ENCODE data around the gene TIMMDC1. TPM values are rescaled to one million over a fixed set of nuclear protein-coding genes. Genes with fewer than 3 reads are reported as not detected.
"Not testable (repeated sequence)": the region's sequence is repeated elsewhere in the genome, so short reads cannot be mapped to it uniquely, and the experiment has no call there.

The TIMMDC1 gene
- total RNA-seq, 2 experiments from 2014 or later = 66.4 to 67.4 TPM

DNA sequence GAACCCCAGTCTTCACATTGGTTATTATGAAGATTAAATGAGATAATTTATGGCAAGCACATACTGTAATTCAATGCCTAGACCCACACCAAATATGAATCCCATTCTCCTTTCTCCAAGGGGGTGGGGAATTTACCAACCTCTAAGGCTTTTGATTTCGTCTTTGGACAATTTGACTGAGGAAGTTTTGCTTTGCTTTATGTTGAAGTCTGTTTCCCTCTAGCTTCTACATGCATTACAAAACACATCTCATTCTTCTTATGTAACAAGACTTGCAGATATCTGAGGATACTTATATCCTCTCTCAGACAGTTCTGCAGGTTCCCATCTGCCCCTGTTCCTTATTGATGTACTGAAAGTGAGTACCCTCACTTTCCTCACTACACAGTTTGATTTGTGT is 48.9 kb downstream of the TIMMDC1 start:
- peaks cover 83% of the 10 kb centered on the region for H3K36me3 Mint-ChIP-seq (ENCODE audit: low read depth)
- POLR2A ChIA-PET = no interaction called here

GRCh38 chr3:119548341-119548740 is 50.0 kb downstream of the TIMMDC1 start:
- no peak for DNase-seq
- Mint-ChIP-seq H3K36me3 (ENCODE audit: low read depth) (peaks cover 80% of the 10 kb centered on the region), H3K4me1 (peaks cover 36% of the 10 kb centered on the region), H3K27ac (no peak overlapping the region), H3K4me3 (no peak overlapping the region), H3K9me3 (no peaks in the 10 kb centered on the region), H3K27me3 (no peaks in the 10 kb centered on the region)
- ChIA-PET POLR2A (no interaction called here), CTCF (no interaction called here)

More for the DNA sequence above, 48.9 kb downstream of the TIMMDC1 start:
- H3K27me3 Mint-ChIP-seq = no peaks in the 10 kb centered on the region
- no peak overlapping the region for H3K27ac Mint-ChIP-seq
- H3K9me3 Mint-ChIP-seq = no peaks in the 10 kb centered on the region
- H3K4me1 Mint-ChIP-seq = peaks cover 38% of the 10 kb centered on the region
- CTCF ChIA-PET = no interaction called here
- DNase-seq = no peak
- H3K4me3 Mint-ChIP-seq = no peak overlapping the region

DNA sequence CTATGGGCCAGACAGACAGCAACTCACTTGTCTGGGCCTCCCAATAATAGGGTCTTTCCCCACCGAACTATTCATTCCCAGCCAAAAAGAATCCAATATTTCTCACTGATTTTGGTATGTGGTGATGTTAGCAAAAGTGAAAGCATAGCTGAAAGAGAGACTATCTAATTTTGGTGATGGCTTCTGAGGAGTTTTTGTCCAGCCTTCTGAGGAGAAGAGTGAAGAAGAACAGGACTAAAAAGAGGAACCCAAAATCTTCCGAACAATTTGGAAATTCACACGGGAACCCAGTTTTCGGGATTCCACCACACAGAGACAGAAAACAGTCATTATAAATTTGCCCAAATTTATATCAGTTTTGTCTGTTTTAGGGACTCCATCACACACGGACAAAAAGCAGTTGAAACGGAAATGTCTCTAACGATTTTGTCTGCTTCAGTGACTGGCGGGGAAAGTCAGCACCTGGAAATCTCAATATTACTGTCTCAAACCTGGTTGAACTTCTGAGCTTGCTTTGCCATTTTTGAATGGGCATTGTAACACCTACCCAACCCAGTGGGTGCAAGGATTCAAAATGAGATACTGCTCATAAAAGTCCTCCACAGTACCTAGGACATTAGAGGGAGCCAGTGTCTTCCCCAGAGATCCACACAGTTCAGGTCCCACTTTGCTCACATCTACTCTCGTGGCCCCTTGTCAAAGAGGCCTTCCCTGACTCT is 52.0 kb downstream of the TIMMDC1 start:
- CTCF ChIA-PET = interaction anchor here (1.0 kb wide), 1 partner anchor 9 kb away, joined by 4 read pairs; no protein-coding TSS in a partner anchor
- no peak for DNase-seq
- H3K4me3 Mint-ChIP-seq = no peak overlapping the region
- no peak overlapping the region for H3K27ac Mint-ChIP-seq
- peaks cover 82% of the 10 kb centered on the region for H3K36me3 Mint-ChIP-seq (ENCODE audit: low read depth)
- no peaks in the 10 kb centered on the region for H3K27me3 Mint-ChIP-seq
- H3K9me3 Mint-ChIP-seq = no peaks in the 10 kb centered on the region
- POLR2A ChIA-PET = no interaction called here
- peaks cover 49% of the 10 kb centered on the region for H3K4me1 Mint-ChIP-seq

DNA sequence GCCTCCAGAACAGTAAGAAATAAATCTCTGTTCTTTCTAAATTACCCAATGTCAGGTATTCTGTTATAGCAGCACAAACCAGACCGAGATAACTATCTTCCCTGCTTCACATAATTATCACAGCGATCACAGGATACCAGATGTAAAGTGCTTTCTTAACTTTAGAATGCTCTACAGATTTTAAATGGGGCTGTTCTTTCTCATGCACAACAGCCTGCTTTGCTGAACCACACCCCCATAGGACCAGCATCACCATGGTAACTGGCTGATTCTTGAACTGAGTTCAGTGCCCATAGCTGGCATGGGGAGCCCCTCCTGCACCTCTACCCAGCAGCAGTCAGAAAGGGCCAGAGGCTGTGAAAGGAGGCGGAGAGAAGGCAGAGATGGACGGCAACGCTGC is 53.3 kb downstream of the TIMMDC1 start:
- POLR2A ChIA-PET = no interaction called here
- H3K4me1 Mint-ChIP-seq = peaks cover 58% of the 10 kb centered on the region
- H3K36me3 Mint-ChIP-seq (ENCODE audit: low read depth) = peaks cover 82% of the 10 kb centered on the region
- no peak for DNase-seq
- H3K27me3 Mint-ChIP-seq = no peaks in the 10 kb centered on the region
- H3K9me3 Mint-ChIP-seq = no peaks in the 10 kb centered on the region
- no peak overlapping the region for H3K27ac Mint-ChIP-seq
- CTCF ChIA-PET = interaction anchor here (0.6 kb wide), 1 partner anchor 659 kb away, joined by 3 read pairs; no protein-coding TSS in a partner anchor
- H3K4me3 Mint-ChIP-seq = no peak overlapping the region

- peaks cover 67% of the 10 kb centered on the region for H3K4me1 Mint-ChIP-seq
- POLR2A ChIA-PET, H3K27ac Mint-ChIP-seq, H3K9me3 Mint-ChIP-seq, DNase-seq, H3K27me3 Mint-ChIP-seq, H3K4me3 Mint-ChIP-seq, CTCF ChIA-PET: not testable (repeated sequence)
- H3K36me3 Mint-ChIP-seq (ENCODE audit: low read depth) = peaks cover 87% of the 10 kb centered on the region
Measured at GRCh38 chr3:119552928-119553327, 54.6 kb downstream of the TIMMDC1 start.

GRCh38 chr3:119553823-119554415 is 55.6 kb downstream of the TIMMDC1 start:
- Mint-ChIP-seq H3K36me3 (ENCODE audit: low read depth) (peaks cover 86% of the 10 kb centered on the region), H3K9me3 (no peaks in the 10 kb centered on the region), H3K27me3 (no peaks in the 10 kb centered on the region), H3K4me3 (no peak overlapping the region), H3K27ac (no peak overlapping the region), H3K4me1 (peaks cover 72% of the 10 kb centered on the region)
- ChIA-PET POLR2A (interaction anchor here (1.3 kb wide), 1 partner anchor 10 kb away, joined by 3 read pairs; no protein-coding TSS in a partner anchor), CTCF (no interaction called here)
- no peak for DNase-seq

DNA sequence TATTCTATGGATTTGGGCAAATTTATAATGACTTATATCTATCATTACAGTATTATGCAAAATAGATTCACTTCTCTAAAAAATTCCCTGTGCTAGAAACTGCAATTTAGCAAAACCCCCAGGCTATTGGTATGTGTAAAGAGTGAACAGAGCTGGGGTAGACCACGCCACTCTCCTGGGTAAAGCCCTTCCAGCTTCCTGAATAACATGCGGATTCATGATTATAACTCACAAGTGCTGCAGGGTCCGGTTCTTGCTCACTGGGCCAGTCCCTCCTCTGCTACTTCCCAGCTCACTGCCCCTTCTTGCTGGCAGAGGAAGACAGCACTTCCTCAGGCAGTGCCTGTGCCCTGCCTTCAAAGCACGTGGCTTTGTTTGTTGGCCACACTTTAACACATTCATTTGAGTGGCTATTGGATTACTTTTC is 57.0 kb downstream of the TIMMDC1 start:
- peak overlapping the region; percentile 70 for H3K4me3 Mint-ChIP-seq
- ChIA-PET CTCF (interaction anchor here (1.2 kb wide), 1 partner anchor 314 kb away, joined by 3 read pairs; the partner anchor contains the start of gene B4GALT4), POLR2A (interaction anchor here (1.1 to 6.0 kb wide), 3 partner anchors 25 to 92 kb away, joined by 3 to 31 read pairs (median 12); partner anchors contain the start of genes ADPRH, TIMMDC1 and TMEM39A)
- no peak for DNase-seq
- no peak overlapping the region for H3K27ac Mint-ChIP-seq
- H3K4me1 Mint-ChIP-seq = peaks cover 77% of the 10 kb centered on the region
- H3K36me3 Mint-ChIP-seq (ENCODE audit: low read depth) = peaks cover 75% of the 10 kb centered on the region
- H3K9me3 Mint-ChIP-seq = no peaks in the 10 kb centered on the region
- no peaks in the 10 kb centered on the region for H3K27me3 Mint-ChIP-seq

DNA sequence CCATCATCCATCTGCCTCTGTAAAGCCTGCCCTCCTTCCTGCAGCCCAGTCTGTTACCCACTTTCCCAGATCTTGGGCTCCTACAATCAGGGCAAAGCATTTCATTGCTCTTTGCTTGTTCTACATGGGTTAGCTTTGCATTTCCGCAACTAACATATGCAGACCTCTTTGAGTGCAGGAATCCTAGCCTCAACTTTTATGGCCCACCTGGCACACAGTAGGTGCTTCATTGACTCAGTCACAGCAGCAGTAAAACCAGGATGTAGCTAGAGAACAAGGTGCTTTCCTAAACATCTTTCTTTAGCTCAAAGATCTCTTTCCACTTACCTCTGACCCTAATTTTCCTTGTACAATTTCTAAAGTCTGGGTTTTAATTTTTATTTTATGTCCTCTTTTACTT is 57.6 kb downstream of the TIMMDC1 start:
- no peak for DNase-seq
- CTCF ChIA-PET = interaction anchor here (1.2 kb wide), 1 partner anchor 315 kb away, joined by 3 read pairs; the partner anchor contains the start of gene B4GALT4
- H3K27ac Mint-ChIP-seq = peak overlapping the region; percentile 5
- H3K4me1 Mint-ChIP-seq = peaks cover 76% of the 10 kb centered on the region
- peaks cover 70% of the 10 kb centered on the region for H3K36me3 Mint-ChIP-seq (ENCODE audit: low read depth)
- POLR2A ChIA-PET = interaction anchor here (0.7 to 6.0 kb wide), 4 partner anchors 25 to 125 kb away, joined by 3 to 31 read pairs (median 8); partner anchors contain the start of genes ADPRH, TIMMDC1 and TMEM39A
- peak overlapping the region; percentile 70 for H3K4me3 Mint-ChIP-seq
- H3K9me3 Mint-ChIP-seq = no peaks in the 10 kb centered on the region
- no peaks in the 10 kb centered on the region for H3K27me3 Mint-ChIP-seq

GRCh38 chr3:119557192-119557876 is 59.0 kb downstream of the TIMMDC1 start:
- Mint-ChIP-seq H3K36me3 (ENCODE audit: low read depth) (peaks cover 59% of the 10 kb centered on the region), H3K9me3 (no peaks in the 10 kb centered on the region), H3K27me3 (no peaks in the 10 kb centered on the region), H3K27ac (peak overlapping the region; percentile 80), H3K4me1 (peaks cover 75% of the 10 kb centered on the region), H3K4me3 (peak overlapping the region; percentile 70)
- ChIA-PET CTCF (interaction anchor here (1.4 to 4.3 kb wide), 4 partner anchors 18 to 119 kb away, joined by 3 to 18 read pairs (median 6); partner anchors contain the start of genes COX17, TIMMDC1 and TMEM39A), POLR2A (interaction anchor here (1.0 to 6.0 kb wide), 10 partner anchors 23 to 538 kb away, joined by 3 to 32 read pairs (median 13); partner anchors contain the start of genes ADPRH, COX17, POGLUT1 and TIMMDC1)
- no peak for DNase-seq

DNA sequence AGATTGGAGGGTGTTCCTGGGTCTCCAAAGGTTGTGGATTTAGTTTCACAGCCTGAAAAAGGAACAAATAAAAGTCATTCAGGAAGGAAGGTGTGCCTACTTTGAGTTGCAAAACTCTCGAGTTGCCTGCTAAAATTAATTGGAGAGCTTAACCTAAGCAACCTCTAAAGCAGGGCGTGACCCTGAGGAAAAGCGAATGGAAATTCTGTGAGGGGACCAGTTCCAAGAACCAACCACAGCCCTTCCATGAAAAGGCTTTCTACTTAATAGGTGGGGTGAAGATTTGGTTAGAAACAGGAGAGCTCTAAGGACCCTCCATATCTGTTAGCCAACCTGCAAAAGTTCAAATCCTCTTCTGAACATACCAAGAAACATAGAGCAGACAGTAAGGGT is 59.5 kb downstream of the TIMMDC1 start:
- Mint-ChIP-seq H3K4me3 (peak overlapping the region; percentile 70), H3K9me3 (no peaks in the 10 kb centered on the region), H3K36me3 (ENCODE audit: low read depth) (peaks cover 54% of the 10 kb centered on the region), H3K27ac (peak overlapping the region; percentile 80), H3K4me1 (peaks cover 78% of the 10 kb centered on the region), H3K27me3 (no peaks in the 10 kb centered on the region)
- POLR2A ChIA-PET = interaction anchor here (1.0 to 6.0 kb wide), 11 partner anchors 23 to 537 kb away, joined by 3 to 32 read pairs (median 8); partner anchors contain the start of genes ADPRH, COX17, POGLUT1 and TIMMDC1
- peak; percentile 65 for DNase-seq
- CTCF ChIA-PET = interaction anchor here (0.6 to 4.3 kb wide), 6 partner anchors 19 to 118 kb away, joined by 3 to 18 read pairs (median 6); partner anchors contain the start of genes COX17, TIMMDC1 and TMEM39A

DNA sequence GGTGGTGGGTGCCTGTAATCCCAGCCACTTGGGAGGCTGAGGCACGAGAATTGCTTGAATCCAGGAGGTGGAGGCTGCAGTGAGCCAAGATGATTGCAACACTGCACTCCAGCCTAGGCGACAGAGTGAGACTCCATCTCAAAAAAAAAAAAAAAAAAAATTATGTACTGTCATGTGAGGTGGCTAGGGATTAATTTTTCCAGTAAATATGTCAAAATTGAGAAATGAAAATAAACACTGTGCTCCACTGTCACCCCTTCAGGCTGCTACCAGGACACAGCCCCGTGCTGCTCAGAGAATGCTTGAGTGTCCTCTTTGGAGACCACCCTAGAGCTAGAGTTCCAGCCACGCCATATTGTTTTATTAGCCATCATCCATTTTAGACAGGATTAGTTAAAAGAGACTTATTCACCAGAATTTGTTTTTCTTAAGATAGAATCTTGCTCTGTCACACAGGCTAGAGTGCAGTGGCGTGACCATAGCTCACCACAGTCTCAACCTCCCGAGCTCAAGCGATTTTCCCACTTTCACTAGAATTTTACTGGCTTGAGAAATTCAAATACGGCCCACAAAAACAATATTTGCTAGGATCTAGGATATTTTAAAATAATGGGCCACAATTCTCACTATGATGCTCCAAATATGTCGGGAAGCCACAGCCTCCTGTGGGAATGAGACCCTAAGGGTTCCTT is 60.4 kb downstream of the TIMMDC1 start:
- Mint-ChIP-seq H3K9me3 (no peaks in the 10 kb centered on the region), H3K27ac (peak overlapping the region; percentile 80), H3K27me3 (no peaks in the 10 kb centered on the region), H3K4me3 (peak overlapping the region; percentile 70), H3K4me1 (peaks cover 76% of the 10 kb centered on the region), H3K36me3 (ENCODE audit: low read depth) (peaks cover 48% of the 10 kb centered on the region)
- DNase-seq = no peak
- ChIA-PET CTCF (interaction anchor here (0.6 to 4.3 kb wide), 18 partner anchors 9 to 537 kb away, joined by 3 to 21 read pairs (median 4); partner anchors contain the start of genes ADPRH, COX17, TIMMDC1 and TMEM39A), POLR2A (interaction anchor here (1.0 to 6.0 kb wide), 11 partner anchors 14 to 535 kb away, joined by 3 to 32 read pairs (median 7); partner anchors contain the start of genes ADPRH, COX17, POGLUT1 and TIMMDC1)

Measured in activated CD4-positive, alpha-beta memory T cell treated with anti-CD3 and anti-CD28 coated beads, Interleukin-2, amount 10 ng/mL, durations not matched to agents 7 days and 5 days (primary cell).